HG03521 (cell line): ENCODE data around the gene APOBEC3B.
"Not testable (repeated sequence)": the region's sequence is repeated elsewhere in the genome, so short reads cannot be mapped to it uniquely, and the experiment has no call there.

Experiments used
- ATAC-seq: cut with Tn5 transposase; IDR thresholded peaks from one replicate; pipeline ENCODE4 v1.9.1; 2021; ENCODE audit warnings: mild to moderate bottlenecking, moderate library complexity; ENCODE audit not compliant: unreplicated experiment

The APOBEC3B gene

DNA sequence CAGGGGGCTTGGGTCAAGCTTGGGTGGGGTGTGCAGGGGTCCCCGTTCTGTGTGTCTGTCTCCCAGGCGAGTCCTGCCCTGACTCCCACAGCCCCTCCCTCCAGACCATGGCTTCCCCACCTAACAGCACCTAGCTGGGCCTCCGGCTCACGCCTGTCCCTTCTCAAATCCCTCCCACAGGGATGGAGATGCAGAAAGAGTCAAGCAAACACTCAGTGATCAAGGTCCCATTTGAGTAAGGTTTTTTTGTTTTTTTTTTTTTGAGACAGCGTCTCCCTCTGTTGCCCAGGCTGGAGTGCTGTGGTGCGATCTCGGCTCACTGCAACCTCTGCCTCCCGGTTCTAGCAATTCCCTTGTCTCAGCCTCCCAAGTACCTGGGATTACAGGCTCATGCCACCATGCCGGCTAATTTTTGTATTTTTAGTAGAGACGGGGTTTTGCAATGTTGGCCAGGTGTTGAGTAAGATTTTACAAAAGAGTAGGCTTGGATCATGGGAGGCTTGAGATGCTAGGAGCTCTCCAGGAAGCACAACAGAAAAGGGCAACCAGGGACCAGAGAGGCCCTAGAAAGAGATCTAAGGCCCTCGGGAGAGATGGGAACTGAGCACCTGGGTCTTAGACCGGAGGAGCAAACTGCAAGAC lies 44.5 kb downstream of the APOBEC3B start:
- ATAC-seq, result no peak

DNA sequence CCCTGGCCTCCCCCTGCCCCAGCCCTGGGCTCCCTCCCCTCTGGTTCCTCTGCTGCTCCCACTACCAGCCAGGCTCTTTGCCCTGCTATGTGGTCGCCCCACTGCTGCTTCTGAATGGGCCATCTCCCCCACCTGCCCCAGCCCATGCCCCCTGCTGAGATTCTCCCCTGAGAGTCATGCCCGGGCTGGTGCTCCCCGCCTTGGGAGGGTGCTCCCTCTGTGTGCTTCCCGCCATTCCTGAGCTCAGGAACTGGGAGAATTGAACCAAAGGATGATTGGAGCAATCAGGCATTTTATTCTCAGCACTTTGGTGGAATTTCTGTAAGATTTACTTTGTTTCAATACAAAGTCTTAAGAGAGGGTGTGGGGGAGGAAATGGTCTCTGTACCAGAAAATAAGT lies 45.6 kb downstream of the APOBEC3B start:
- ATAC-seq, result no peak

DNA sequence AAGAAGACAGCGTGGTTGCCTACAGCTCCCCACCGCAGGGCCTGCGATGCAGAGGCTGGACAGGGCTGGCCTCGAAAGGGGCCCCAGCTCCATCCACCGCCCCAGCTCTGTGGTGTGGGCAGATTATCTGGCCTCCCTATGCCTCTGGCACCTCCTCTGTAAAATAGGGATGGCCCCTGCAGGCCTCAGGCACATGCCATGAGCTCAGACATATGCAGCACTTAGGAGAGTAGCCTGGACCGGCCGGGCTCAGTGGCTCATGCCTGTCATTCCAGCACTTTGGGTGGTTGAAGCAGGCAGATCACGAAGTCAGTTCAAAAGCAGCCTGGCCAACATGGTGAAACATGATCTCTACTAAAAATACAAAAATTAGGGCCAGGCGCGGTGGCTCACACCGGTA lies 46.1 kb downstream of the APOBEC3B start:
- no peak for ATAC-seq

DNA sequence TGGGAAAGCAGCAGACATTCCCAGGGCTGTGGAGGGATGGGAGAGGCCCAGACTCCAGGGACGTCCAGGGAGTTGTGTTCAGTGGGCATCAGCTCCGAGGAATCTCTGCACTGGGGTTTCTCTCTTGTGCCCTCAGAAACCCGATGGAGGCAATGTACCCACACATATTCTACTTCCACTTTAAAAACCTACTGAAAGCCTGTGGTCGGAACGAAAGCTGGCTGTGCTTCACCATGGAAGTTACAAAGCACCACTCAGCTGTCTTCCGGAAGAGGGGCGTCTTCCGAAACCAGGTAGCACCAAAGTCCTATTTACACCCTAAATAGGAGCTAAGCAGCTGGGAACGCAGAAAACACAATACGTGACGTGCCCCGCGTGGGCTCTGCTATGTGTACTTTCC lies 47.1 kb downstream of the APOBEC3B start:
- no peak for ATAC-seq

DNA sequence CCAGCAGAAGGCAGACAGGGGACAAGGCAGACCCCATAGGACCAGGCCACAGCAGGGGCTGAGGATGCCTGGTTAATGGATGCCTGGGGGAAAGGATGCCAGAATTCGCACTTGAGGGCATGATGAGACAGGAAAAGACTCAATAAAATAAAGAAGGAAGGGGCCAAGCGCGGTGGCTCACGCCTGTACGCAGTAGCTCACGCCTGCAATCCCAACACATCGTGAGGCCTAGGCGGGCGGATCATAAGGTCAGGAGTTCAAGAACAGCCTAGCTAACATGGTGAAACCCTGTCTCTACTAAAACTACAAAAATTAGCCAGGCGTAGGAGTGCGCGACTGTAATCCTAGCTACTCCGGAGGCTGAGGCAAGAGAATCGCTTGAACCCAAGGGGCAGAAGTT lies 48.6 kb downstream of the APOBEC3B start:
- ATAC-seq, result no peak

DNA sequence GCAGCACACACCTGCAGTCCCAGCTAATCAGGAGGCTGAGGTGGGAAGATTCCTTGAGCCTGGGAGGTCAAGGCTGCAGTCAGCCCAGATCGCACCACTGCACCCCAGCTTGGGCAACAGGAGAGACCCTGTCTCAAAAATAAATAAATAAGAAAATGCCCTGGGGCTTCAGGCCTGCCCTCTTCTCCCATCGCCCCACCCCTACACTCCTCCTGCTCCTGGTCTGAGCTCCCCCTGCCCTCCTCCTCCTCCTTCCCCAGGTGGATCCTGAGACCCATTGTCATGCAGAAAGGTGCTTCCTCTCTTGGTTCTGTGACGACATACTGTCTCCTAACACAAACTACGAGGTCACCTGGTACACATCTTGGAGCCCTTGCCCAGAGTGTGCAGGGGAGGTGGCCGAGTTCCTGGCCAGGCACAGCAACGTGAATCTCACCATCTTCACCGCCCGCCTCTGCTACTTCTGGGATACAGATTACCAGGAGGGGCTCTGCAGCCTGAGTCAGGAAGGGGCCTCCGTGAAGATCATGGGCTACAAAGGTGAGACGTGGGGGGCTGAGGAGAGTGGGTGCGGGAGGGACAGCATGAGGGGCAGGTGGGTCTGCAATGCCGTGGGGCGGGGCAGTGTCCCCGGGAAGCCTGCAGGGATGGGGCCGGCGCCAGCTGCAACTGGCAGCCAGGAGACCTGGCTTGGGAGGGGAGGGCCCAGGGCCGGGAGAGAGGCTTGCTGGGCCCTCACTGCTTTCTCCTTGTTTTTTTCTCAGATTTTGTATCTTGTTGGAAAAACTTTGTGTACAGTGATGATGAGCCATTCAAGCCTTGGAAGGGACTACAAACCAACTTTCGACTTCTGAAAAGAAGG lies 49.5 kb downstream of the APOBEC3B start:
- ATAC-seq, result not testable (repeated sequence)

DNA sequence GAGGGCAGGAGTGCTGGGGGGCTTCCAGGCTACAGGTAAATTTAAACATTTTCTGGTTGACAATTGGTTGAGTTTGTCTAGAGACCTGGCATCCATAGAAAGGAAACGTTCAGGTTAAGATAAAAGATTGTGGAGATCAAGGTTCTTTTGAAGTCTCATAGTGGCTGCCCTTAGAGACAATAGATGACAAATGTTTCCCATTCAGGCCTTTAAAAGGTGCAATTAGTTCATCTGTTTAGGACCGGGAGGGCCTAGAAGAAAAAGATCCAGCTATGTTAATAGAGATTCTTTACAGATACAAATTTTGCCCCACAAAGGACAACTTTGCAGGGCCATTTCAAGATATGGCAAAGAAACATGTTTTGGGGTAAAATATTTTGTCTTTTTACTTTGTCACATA lies 54.9 kb downstream of the APOBEC3B start:
- not testable (repeated sequence) for ATAC-seq

DNA sequence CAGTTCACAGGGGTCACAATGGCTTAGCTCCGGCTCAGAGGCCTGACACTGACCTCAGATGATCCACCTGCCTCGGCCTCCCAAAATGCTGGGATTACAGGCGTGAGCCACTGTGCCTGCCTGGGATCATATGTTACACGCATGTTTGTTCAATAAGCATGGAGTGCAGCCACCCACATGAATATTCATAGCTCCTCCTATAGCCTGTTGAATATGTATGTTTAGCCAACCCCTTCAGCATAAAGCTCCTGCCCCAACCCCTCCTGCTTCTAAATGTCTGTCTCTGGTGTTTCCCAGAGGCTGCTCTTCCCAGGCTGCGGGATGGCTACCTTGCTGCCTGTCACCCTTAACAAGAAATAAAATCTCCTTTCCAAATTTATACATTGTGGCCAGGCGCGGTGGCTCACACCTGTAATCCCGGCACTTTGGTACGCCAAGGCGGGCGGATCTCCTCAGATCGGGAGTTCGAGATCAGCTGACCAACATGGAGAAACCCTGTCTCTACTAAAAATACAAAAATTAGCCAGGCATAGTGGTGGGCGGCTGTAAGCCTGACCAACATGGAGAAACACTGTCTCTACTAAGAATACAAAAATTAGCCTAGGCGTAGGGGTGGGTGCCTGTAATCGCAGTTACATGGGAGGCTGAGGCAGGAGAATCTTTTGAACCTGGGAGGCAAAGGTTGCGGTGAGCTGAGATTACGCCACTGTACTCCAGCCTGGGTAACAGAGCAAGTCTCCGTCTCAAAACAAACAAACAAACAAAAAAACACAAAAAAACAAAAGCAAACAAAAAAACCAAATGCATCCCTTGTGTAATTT lies 57.4 kb downstream of the APOBEC3B start:
- no peak for ATAC-seq

DNA sequence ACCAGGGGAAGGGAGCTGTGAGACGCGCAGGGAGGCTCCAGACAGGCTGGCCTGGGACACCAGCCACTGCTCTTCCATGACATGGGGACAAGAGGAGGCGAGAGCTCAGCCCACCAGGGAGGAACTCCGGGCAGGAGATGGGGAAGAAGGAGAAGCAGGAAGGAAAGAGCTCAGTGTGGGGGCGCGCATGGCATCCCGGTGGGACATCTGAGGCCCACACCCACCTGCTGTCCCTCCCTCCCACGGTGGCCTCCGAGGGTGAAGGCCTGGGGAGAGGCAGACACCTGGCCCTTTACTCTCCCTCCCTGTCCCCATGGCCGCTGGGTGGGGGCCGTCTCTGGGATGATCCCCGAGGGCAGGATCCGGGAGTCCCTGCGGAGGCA lies 58.0 kb downstream of the APOBEC3B start:
- ATAC-seq, result not testable (repeated sequence)

DNA sequence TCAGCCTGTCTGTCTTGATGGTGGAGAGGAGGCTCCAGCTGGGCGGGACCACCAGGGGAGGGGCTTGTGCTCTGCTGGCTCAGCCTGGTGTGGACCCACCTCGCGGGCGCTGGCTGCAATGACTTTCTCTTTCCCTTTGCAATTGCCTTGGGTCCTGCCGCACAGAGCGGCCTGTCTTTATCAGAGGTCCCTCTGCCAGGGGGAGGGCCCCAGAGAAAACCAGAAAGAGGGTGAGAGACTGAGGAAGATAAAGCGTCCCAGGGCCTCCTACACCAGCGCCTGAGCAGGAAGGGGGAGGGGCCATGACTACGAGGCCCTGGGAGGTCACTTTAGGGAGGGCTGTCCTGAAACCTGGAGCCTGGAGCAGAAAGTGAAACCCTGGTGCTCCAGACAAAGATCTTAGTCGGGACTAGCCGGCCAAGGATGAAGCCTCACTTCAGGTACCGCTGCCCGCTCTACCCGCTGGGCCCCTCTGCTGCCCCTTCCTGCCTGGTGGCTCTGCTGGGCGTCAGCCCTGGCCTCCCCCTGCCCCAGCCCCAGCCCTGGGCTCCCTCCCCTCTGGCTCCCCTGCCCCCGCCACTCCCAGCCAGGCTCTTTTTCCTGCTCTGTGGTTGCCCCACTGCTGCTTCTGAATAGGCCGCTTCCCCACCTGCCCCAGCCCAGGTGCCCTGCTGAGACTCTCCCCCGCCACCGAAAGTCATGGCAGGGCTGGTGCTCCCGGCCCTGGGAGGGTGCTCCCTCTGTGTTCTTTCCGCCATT lies 58.6 kb downstream of the APOBEC3B start, which contains the start of gene APOBEC3F:
Gene APOBEC3F, plus strand, starts transcription at position 327 of the 759 bp plus-strand sequence. Its CDS starts 97 bp downstream, at position 424.
- ATAC-seq, result peak; percentile 79

DNA sequence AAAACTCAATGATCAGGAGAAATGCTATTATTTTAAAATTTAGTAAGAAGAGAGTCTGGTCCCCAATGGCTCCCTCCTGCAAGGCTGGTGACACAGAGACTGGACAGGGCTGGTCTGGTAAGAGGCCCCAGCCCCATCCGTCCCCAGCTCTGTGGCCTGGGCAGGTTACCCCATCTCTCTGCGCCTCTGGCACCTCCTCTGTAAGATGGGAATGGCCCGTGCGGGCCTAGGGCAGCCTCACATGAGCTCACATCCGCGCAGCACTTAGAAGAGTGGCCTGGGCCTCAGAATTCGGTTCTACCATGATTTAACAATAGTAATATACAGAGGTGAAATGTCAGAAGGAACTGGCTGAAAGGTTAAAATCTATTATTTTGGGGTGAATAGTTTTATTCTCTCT lies 59.8 kb downstream of the APOBEC3B start:
- no peak for ATAC-seq
